Measurements from ENCODE around the gene NRXN3.

Gene NRXN3

DNA sequence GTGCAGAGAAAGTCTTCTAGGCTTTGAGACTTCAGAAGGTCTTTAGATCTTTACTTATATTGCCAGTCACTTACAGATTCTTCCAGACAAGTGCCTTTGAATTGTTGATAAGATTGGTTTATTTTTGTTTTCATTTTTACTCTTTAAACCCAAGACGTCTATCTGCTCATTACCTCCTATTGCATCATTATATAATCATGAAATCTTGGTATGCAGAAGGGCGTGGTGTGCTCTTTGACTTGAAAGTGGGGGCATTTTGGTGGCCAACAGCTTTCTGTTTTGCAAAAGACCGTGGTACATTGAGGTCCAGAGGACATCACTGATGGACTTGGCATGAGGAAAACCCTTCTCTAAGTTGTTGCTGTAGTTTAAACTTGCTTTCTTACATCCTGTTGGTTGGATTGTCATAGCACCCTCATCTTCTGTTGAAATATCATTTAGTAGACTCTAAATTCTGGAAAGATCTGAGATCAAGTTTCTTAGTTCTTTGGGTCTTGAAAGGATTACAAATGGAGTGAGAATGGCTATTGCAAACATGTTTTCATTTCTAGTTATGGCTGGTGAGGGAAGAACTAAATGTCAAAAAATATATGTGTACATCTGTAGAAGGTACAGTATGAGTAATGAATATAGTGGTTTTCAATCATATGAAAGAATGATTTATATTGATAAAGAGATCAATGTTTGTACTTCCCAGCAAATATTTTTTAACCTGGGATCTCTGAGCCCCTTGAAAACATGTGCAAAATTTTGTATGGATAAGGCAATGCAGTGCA, 441.8 kb downstream of the NRXN3 start:
- Mint-ChIP-seq H3K4me3 (no peak overlapping the region), H3K27me3 (peaks cover 1% of the 10 kb centered on the region), H3K9me3 (no peaks in the 10 kb centered on the region)

DNA sequence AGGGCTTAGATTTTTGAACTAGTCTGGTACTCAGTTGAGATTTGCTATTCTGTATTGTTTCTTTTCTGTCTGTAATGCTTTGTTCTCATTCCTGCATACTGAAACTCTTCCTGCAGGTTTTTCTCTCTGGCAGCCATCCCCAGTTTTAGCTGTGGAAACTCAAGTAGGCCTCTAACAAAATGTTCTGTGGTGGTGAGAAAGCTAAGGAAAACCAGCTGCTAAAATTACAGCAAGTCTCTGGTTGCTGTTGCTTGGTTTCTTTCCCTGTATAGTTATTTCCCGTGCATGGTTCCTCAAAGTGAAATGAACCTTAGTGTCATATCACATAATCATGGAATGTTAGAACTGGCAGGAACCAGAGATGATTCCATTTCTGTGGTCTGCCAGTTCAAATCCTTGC, 442.5 kb downstream of the NRXN3 start:
- Mint-ChIP-seq H3K4me3 (no peak overlapping the region), H3K9me3 (no peaks in the 10 kb centered on the region), H3K27ac (no peak overlapping the region), H3K27me3 (peaks cover 1% of the 10 kb centered on the region), H3K4me1 (no peaks in the 10 kb centered on the region), H3K36me3 (no peaks in the 10 kb centered on the region)

More for the DNA sequence above, 441.8 kb downstream of the NRXN3 start:
- H3K27ac Mint-ChIP-seq = no peak overlapping the region
- no peaks in the 10 kb centered on the region for H3K4me1 Mint-ChIP-seq
- no peaks in the 10 kb centered on the region for H3K36me3 Mint-ChIP-seq

DNA sequence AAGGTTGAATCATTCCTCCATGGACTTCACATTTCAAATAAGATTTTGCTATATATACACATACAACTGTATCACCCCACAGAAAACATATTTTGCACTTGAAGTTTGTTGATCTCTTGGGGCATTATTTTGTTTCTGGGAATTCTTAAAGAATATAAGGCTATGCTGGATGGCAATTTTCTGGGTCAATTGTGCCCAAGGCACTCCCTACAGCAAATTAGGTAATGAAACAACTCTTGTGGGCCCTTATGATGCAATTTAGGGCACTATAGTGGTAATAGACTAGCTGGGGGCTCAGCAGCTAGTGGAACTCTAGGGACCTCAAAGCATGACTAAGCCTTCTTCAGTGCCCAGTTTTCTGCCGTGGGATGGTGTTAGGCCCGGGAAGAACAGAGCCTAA, 444.4 kb downstream of the NRXN3 start:
- H3K9me3 Mint-ChIP-seq = no peaks in the 10 kb centered on the region
- H3K36me3 Mint-ChIP-seq = no peaks in the 10 kb centered on the region
- H3K27me3 Mint-ChIP-seq = peaks cover 1% of the 10 kb centered on the region
- no peak overlapping the region for H3K27ac Mint-ChIP-seq
- no peak overlapping the region for H3K4me3 Mint-ChIP-seq
- H3K4me1 Mint-ChIP-seq = no peaks in the 10 kb centered on the region

DNA sequence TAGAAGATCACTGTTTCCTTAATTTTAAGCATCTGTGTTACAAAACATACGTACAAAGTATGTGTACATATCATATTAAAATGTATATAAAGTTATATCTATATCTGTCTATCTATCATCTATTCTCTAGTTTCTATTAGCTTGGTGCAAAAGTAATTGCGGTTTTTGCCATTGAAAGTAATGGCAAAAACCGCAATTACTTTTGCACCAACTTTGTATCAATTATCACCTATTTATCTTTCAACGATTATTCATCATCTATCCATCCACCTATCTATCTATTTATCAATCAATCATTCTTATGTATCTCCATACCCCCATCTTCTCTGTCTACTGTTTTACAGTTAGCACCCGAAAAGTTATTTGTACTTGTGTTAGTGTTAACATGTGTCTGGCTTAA, 447.6 kb downstream of the NRXN3 start:
- H3K36me3 Mint-ChIP-seq = no peaks in the 10 kb centered on the region
- peaks cover 1% of the 10 kb centered on the region for H3K27me3 Mint-ChIP-seq
- H3K4me1 Mint-ChIP-seq = no peaks in the 10 kb centered on the region
- no peaks in the 10 kb centered on the region for H3K9me3 Mint-ChIP-seq
- no peak overlapping the region for H3K27ac Mint-ChIP-seq
- H3K4me3 Mint-ChIP-seq = no peak overlapping the region

DNA sequence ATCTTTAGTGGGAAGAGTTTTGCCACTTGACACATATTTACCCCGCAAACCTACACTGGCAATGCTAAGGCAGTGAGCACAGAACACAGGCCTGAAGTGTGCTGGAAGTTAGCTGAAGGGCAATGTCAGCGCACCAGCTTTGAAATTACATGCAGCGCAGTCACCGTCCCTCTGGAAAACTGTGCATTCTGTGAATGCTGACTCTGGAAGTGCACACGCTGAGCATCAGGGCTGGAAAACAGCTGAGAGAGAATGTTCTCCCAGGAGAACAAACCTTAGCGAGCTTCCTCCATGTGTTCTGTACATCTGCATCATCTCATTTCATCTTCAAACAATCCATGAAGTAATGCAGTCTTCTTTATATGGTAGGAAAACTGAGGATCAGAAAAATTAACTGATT, 448.2 kb downstream of the NRXN3 start:
- peaks cover 1% of the 10 kb centered on the region for H3K27me3 Mint-ChIP-seq
- H3K27ac Mint-ChIP-seq = no peak overlapping the region
- no peaks in the 10 kb centered on the region for H3K36me3 Mint-ChIP-seq
- H3K4me1 Mint-ChIP-seq = no peaks in the 10 kb centered on the region
- H3K4me3 Mint-ChIP-seq = no peak overlapping the region
- no peaks in the 10 kb centered on the region for H3K9me3 Mint-ChIP-seq

DNA sequence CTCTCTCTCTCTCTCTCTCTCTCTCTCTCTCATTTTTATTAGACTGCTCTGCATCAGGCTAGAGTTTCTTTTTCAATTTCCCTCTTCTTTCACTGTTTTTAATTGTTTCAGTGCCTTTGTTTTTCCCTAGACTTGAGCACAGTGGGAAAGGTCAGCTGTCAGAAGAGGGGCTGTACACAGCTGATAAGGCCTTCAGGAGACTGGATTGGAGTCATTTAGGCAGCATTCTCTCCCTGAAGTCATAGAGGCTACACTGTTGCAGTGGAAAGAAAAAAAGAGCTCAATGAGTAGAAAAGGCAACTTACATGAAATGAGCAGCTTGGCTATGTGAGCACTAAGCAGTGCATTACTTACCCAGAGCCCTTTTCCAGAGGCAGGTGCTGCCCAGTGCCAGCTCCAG, 456.9 kb downstream of the NRXN3 start:
- Mint-ChIP-seq H3K27ac (no peak overlapping the region), H3K27me3 (peaks cover 2% of the 10 kb centered on the region), H3K4me1 (no peaks in the 10 kb centered on the region), H3K9me3 (no peaks in the 10 kb centered on the region), H3K4me3 (no peak overlapping the region), H3K36me3 (no peaks in the 10 kb centered on the region)

DNA sequence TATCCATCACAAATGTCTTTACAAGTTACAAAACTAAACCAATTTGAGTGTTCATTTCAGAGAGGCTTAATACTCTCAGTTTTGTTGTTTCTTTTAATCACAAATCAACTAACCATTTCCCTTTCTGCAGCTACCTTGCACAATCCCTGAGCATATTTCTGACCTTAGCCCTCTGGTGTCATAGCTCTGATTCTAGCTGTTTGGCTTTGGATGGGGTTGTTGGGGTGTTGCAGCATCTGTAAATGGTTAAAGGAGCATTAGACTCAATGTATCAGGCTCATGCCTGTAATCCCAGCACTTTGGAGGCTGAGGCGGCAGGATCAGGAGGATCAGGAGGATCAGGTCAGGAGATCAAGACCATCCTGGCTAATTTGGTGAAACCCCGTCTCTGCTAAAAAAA, 461.4 kb downstream of the NRXN3 start:
- H3K27ac Mint-ChIP-seq = no peak overlapping the region
- no peaks in the 10 kb centered on the region for H3K9me3 Mint-ChIP-seq
- H3K4me1 Mint-ChIP-seq = no peaks in the 10 kb centered on the region
- peaks cover 1% of the 10 kb centered on the region for H3K27me3 Mint-ChIP-seq
- H3K36me3 Mint-ChIP-seq = no peaks in the 10 kb centered on the region
- H3K4me3 Mint-ChIP-seq = no peak overlapping the region

DNA sequence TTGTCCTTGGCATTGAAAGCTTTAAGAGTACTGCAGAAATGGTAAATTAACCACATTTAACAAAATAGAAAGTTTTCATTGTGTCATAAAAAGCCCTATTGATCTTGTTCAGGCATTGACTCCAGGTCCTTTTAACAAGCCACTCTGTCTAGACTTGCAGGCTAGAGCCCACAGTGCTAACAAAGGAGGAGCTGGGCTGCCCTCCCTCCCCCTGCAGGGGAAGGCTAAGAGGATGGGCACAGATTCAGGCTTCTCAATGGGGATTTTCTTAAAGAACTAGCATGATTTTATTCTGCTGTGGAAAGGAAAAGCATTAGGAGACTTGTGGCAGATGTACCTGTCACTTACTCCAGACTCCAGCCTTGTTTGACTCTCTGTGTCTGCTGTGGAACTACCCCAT, 463.6 kb downstream of the NRXN3 start:
- Mint-ChIP-seq H3K27me3 (peaks cover 1% of the 10 kb centered on the region), H3K4me3 (no peak overlapping the region), H3K27ac (no peak overlapping the region), H3K36me3 (no peaks in the 10 kb centered on the region), H3K9me3 (no peaks in the 10 kb centered on the region), H3K4me1 (no peaks in the 10 kb centered on the region)

DNA sequence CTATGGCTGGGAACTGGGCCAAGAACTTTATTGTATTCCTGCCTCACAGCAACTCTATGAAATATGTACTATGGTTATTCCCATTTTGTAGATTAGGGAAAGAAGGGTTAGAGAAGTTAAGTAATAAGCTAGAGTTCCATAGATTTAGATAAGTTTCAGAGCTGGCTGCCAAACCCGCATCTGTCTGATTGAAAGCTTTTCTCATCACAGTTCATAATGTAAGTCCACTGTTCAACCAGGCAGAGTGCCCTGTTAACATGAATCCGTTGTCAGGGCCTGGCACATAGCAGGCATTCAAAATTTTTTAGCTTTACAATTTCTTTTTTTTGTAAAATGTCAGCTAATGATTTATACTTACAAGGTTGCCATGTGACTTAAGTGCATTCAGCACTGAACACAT, 467.3 kb downstream of the NRXN3 start:
- no peak overlapping the region for H3K27ac Mint-ChIP-seq
- H3K4me3 Mint-ChIP-seq = no peak overlapping the region
- H3K9me3 Mint-ChIP-seq = no peaks in the 10 kb centered on the region
- H3K36me3 Mint-ChIP-seq = no peaks in the 10 kb centered on the region
- no peaks in the 10 kb centered on the region for H3K4me1 Mint-ChIP-seq
- no peaks in the 10 kb centered on the region for H3K27me3 Mint-ChIP-seq

DNA sequence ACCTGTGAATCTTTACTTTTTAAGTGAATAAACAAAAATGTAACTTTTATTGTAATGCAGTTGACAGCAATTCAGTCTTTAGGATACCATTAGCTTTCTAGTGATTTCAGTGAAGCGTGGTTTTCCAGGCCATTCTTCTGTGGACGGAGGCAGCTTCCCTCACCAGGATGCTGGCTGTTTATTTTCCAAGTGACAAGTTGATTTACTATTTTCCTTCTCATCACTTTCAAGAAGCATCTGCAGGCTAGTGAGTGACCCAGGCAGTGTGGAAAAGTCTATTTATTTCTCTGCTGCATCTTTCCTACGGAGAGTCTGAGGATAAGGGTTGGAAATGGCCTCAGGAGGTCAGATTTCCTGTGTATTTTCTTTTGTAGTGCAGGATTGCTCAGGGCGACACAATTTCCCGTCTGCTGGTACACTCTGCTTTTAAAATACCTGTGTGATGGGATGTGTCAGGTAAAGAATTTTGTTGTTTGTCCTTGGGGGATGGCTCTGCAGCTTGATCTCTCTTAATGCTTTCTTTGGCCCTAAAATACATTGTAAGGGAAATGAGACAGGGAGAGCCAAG, 467.8 kb downstream of the NRXN3 start:
- no peaks in the 10 kb centered on the region for H3K36me3 Mint-ChIP-seq
- no peaks in the 10 kb centered on the region for H3K27me3 Mint-ChIP-seq
- H3K4me3 Mint-ChIP-seq = no peak overlapping the region
- no peaks in the 10 kb centered on the region for H3K4me1 Mint-ChIP-seq
- H3K9me3 Mint-ChIP-seq = no peaks in the 10 kb centered on the region
- no peak overlapping the region for H3K27ac Mint-ChIP-seq

DNA sequence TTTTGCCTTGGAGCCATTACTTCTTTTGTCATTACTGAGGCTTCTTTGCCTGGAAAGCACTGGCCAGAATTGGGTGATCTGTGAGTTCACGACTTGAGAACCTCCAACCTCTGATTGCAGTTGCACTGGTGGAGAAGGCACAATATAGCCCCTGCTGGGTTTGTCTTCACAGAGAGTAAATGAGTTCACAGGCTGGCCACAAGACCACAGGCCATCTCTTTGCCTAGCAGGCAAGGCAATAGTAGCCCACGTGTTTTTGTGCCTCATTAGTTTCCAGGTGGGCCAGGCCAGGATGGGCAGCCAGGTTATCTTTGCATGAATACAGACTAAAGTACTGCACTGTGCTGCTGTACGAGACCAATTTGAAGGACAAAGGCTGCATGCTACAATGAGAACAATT, 468.8 kb downstream of the NRXN3 start:
- Mint-ChIP-seq H3K36me3 (no peaks in the 10 kb centered on the region), H3K9me3 (no peaks in the 10 kb centered on the region), H3K27me3 (no peaks in the 10 kb centered on the region), H3K4me1 (no peaks in the 10 kb centered on the region), H3K27ac (no peak overlapping the region), H3K4me3 (no peak overlapping the region)

DNA sequence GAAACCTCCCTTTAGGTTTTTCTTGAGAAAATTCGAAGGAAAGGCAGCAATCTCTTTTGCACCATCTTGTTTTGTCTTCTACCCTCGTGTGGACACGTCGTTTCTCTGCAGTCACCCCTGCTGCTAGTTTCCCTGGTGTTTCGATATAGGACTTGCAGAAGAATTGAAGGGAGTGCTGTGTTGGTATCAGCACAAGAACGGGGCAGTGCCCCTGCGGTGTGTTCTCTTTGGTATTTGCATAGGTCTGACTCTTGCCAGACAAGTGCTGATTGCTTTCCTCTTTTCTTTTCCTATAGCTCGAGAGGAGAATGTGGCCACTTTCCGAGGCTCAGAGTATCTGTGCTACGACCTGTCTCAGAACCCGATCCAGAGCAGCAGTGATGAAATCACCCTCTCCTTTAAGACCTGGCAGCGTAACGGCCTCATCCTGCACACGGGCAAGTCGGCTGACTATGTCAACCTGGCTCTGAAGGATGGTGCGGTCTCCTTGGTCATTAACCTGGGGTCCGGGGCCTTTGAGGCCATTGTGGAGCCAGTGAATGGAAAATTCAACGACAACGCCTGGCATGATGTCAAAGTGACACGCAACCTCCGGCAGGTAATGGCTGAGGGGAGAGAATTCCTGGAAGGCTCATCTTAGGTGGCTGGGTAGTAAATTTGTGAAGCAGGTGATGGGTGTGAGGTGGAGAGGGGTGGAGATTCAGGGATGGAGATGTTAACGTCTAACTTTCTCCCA, 474.8 kb downstream of the NRXN3 start:
- no peaks in the 10 kb centered on the region for H3K4me1 Mint-ChIP-seq
- no peaks in the 10 kb centered on the region for H3K36me3 Mint-ChIP-seq
- no peak overlapping the region for H3K4me3 Mint-ChIP-seq

DNA sequence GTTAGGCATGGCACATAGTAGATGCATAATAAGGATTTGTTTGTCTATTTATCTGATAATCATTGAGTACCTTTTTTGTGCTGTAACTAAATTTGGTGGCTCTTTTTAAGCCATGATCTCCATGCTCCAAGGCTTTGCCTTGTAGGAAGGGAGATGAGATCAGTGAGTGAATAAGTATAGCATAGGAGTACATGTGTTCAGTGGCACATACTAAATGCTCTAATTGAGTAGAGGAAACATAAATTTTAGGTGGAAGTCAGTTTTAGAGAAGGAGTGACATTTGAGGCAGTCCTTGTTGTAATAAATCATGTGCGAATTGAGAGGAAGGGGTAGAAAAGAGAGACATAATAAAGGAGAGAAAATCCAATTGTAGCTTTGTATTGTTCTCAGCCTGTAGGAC, 482.6 kb downstream of the NRXN3 start:
- Mint-ChIP-seq H3K9me3 (peaks cover 7% of the 10 kb centered on the region), H3K4me3 (no peak overlapping the region), H3K27me3 (peaks cover 7% of the 10 kb centered on the region), H3K4me1 (no peaks in the 10 kb centered on the region), H3K27ac (no peak overlapping the region), H3K36me3 (no peaks in the 10 kb centered on the region)

More for the DNA sequence above, 474.8 kb downstream of the NRXN3 start:
- H3K27me3 Mint-ChIP-seq = peaks cover 2% of the 10 kb centered on the region
- no peak overlapping the region for H3K27ac Mint-ChIP-seq
- peaks cover 3% of the 10 kb centered on the region for H3K9me3 Mint-ChIP-seq

DNA sequence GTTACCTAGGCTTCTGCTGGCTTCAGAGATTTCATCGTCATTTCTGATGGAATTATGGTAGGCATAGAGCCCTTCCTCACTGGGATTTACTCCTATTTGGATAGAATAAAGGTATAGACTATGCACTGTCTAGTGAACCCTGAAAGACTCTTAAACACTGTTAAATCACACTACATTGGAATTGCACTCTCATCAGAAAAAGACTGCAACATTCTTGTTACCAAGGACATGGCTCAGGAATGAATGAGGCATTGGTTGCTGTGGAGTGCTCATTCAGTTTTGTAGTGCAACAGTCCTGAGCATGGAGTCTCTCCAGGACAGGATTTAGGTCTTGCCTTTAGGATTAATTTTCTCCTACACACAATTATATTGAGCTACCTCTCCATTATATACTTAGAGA, 483.0 kb downstream of the NRXN3 start:
- H3K36me3 Mint-ChIP-seq = no peaks in the 10 kb centered on the region
- peaks cover 7% of the 10 kb centered on the region for H3K9me3 Mint-ChIP-seq
- peaks cover 7% of the 10 kb centered on the region for H3K27me3 Mint-ChIP-seq
- H3K4me1 Mint-ChIP-seq = no peaks in the 10 kb centered on the region
- H3K4me3 Mint-ChIP-seq = no peak overlapping the region
- H3K27ac Mint-ChIP-seq = no peak overlapping the region

DNA sequence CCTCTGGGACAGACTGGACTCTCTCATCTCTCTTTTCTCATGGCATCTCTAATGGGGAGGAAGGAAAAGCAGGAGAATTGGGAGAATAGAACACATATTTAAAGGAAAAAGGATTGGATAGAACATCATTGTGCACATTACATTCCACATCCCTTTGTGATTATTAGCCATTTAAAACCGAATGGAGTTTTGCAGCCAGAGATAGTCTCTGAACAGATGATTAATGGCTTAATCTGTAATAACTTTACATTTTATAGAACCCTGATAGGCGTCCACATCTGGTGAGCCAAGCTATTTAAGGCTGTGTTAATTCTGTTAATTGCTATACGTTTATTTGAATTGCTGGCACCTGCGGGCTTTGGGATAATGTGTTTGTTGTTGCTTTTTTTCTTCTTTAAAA, 487.3 kb downstream of the NRXN3 start:
- Mint-ChIP-seq H3K27me3 (peaks cover 2% of the 10 kb centered on the region), H3K36me3 (no peaks in the 10 kb centered on the region), H3K4me3 (no peak overlapping the region), H3K9me3 (no peaks in the 10 kb centered on the region), H3K4me1 (no peaks in the 10 kb centered on the region), H3K27ac (no peak overlapping the region)

DNA sequence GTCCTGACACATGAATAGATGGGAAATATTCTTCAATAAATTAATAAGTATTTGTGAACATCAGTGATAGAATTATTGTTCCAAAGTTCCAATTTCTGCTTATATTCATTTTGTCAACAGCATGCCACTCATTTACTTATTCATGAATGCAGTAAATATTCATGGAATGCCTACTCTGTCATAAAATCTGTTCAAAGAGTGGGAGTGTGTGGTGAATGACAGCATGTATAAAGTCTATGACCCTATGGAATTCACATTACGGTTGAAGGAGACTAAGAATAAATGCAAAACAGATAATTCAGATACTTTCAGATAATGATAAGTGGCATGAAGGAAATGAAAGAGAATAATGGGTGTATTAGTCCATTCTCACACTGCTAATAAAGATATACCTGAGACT, 494.7 kb downstream of the NRXN3 start:
- H3K4me1 Mint-ChIP-seq = no peaks in the 10 kb centered on the region
- peaks cover 4% of the 10 kb centered on the region for H3K9me3 Mint-ChIP-seq
- no peak overlapping the region for H3K4me3 Mint-ChIP-seq
- no peaks in the 10 kb centered on the region for H3K27me3 Mint-ChIP-seq
- no peaks in the 10 kb centered on the region for H3K36me3 Mint-ChIP-seq
- no peak overlapping the region for H3K27ac Mint-ChIP-seq

Measured in activated naive CD4-positive, alpha-beta T cell treated with anti-CD3 and anti-CD28 coated beads, Interleukin-2, amount 50 U/mL, for 24 hours (primary cell).